H7 (cell line): ENCODE data around the gene CASP3. TPM values are rescaled to one million over a fixed set of nuclear protein-coding genes. Genes with fewer than 3 reads are reported as not detected.

Experiments
- DNase-seq: peaks from one replicate; pipeline ENCODE4 v3.0.0; 2012
- H3K27me3 ChIP-seq: 2 replicates; pipeline ENCODE4 v1.6.0; 2011; ENCODE audit warnings: mild to moderate bottlenecking, low read length; ENCODE audit not compliant: control insufficient read depth, insufficient read depth
- H3K36me3 ChIP-seq: replicated peaks from 2 replicates; pipeline ENCODE4 v1.5.1; 2011; ENCODE audit warnings: low read length; ENCODE audit not compliant: control insufficient read depth, insufficient read depth
- H3K4me3 ChIP-seq: 2 replicates; pipeline ENCODE4 v1.5.1; 2011; ENCODE audit warnings: low read depth, mild to moderate bottlenecking, control low read depth, low read length, moderate library complexity; ENCODE audit not compliant: insufficient read depth
- total RNA-seq: library from RNA; depleted of rRNA; stranded (reverse); fragments of >200 nt; shearing (Covaris generic); gene quantifications from 2 replicates; pipeline ENCODE4 v1.2.3, GENCODE V29; 2014; rRNA removed

CASP3 gene
- total RNA-seq, result 131 and 143 TPM in 2 replicates

- DNase-seq, result peak; percentile 96
- Histone ChIP-seq H3K27me3 (no peaks in the 10 kb centered on the region), H3K36me3 (no peaks in the 10 kb centered on the region; the same call in 1 of the 2 replicates), H3K4me3 (peak within 1 kb of the TSS; percentile 84)
Measured at GRCh38 chr4:184649026-184649970, at the start of gene CASP3, which contains the start of gene PRIMPOL. Gene CASP3, minus strand, starts transcription at chr4:184649447. Its CDS starts 10,994 bp downstream, at chr4:184638453. Gene PRIMPOL, plus strand, starts transcription at chr4:184649738. Its CDS starts 7,403 bp downstream, at chr4:184657141.

GRCh38 chr4:184697956-184698355 lies 48.7 kb upstream of the CASP3 start:
- Histone ChIP-seq H3K36me3 (peaks cover 21% of the 10 kb centered on the region), H3K27me3 (no peaks in the 10 kb centered on the region), H3K4me3 (no peak overlapping the region)
- DNase-seq, result no peak

GRCh38 chr4:184695178-184695896 lies 46.1 kb upstream of the CASP3 start:
- H3K27me3 ChIP-seq, result no peaks in the 10 kb centered on the region
- no peak for DNase-seq
- H3K36me3 ChIP-seq, result peaks cover 17% of the 10 kb centered on the region
- no peak overlapping the region for H3K4me3 ChIP-seq

- DNase-seq, result no peak
- Histone ChIP-seq H3K36me3 (peaks cover 15% of the 10 kb centered on the region), H3K27me3 (no peaks in the 10 kb centered on the region), H3K4me3 (no peak overlapping the region)
Measured at GRCh38 chr4:184694412-184694956, 45.2 kb upstream of the CASP3 start.

GRCh38 chr4:184693056-184693455 lies 43.8 kb upstream of the CASP3 start:
- DNase-seq, result no peak
- Histone ChIP-seq H3K4me3 (no peak overlapping the region), H3K36me3 (peaks cover 15% of the 10 kb centered on the region)

GRCh38 chr4:184689681-184690080 lies 40.4 kb upstream of the CASP3 start:
- no peak overlapping the region for H3K4me3 ChIP-seq
- H3K36me3 ChIP-seq, result peaks cover 4% of the 10 kb centered on the region
- no peaks in the 10 kb centered on the region for H3K27me3 ChIP-seq
- no peak for DNase-seq

More at GRCh38 chr4:184693056-184693455, 43.8 kb upstream of the CASP3 start:
- H3K27me3 ChIP-seq, result no peaks in the 10 kb centered on the region

- Histone ChIP-seq H3K4me3 (no peak overlapping the region), H3K36me3 (no peaks in the 10 kb centered on the region), H3K27me3 (no peaks in the 10 kb centered on the region)
- DNase-seq, result peak; percentile 61
Measured at GRCh38 chr4:184688447-184688846, 39.2 kb upstream of the CASP3 start.

- no peak overlapping the region for H3K4me3 ChIP-seq
Measured at GRCh38 chr4:184688005-184688404, 38.8 kb upstream of the CASP3 start.

GRCh38 chr4:184684491-184685189 lies 35.4 kb upstream of the CASP3 start:
- DNase-seq, result no peak
- H3K4me3 ChIP-seq, result no peak overlapping the region
- no peaks in the 10 kb centered on the region for H3K36me3 ChIP-seq
- H3K27me3 ChIP-seq, result no peaks in the 10 kb centered on the region

More at GRCh38 chr4:184688005-184688404, 38.8 kb upstream of the CASP3 start:
- no peak for DNase-seq
- Histone ChIP-seq H3K36me3 (no peaks in the 10 kb centered on the region), H3K27me3 (no peaks in the 10 kb centered on the region)

- Histone ChIP-seq H3K27me3 (no peaks in the 10 kb centered on the region), H3K4me3 (no peak overlapping the region), H3K36me3 (no peaks in the 10 kb centered on the region)
- no peak for DNase-seq
Measured at GRCh38 chr4:184681916-184682315, 32.7 kb upstream of the CASP3 start.

- no peaks in the 10 kb centered on the region for H3K27me3 ChIP-seq
- H3K36me3 ChIP-seq, result no peaks in the 10 kb centered on the region
- no peak for DNase-seq
- H3K4me3 ChIP-seq, result no peak overlapping the region
Measured at GRCh38 chr4:184680698-184681097, 31.5 kb upstream of the CASP3 start.

GRCh38 chr4:184675821-184676492 lies 26.7 kb upstream of the CASP3 start:
- no peaks in the 10 kb centered on the region for H3K36me3 ChIP-seq
- no peaks in the 10 kb centered on the region for H3K27me3 ChIP-seq
- H3K4me3 ChIP-seq, result no peak overlapping the region
- no peak for DNase-seq

GRCh38 chr4:184675018-184675417 lies 25.8 kb upstream of the CASP3 start:
- H3K27me3 ChIP-seq, result no peaks in the 10 kb centered on the region
- no peak for DNase-seq

More at GRCh38 chr4:184675018-184675417, 25.8 kb upstream of the CASP3 start:
- H3K36me3 ChIP-seq, result no peaks in the 10 kb centered on the region
- H3K4me3 ChIP-seq, result no peak overlapping the region
